Inferior parietal cortex (tissue), 1 donor: Measurements from ENCODE around the gene TCP11X2.
"Not testable (repeated sequence)": the region's sequence is repeated elsewhere in the genome, so short reads cannot be mapped to it uniquely, and the experiment has no call there.

Experiments used
- DNase-seq: peaks from one replicate; pipeline ENCODE4 v3.0.0-alpha.2; 2016; ENCODE audit errors: extremely low spot score

The TCP11X2 gene

DNA sequence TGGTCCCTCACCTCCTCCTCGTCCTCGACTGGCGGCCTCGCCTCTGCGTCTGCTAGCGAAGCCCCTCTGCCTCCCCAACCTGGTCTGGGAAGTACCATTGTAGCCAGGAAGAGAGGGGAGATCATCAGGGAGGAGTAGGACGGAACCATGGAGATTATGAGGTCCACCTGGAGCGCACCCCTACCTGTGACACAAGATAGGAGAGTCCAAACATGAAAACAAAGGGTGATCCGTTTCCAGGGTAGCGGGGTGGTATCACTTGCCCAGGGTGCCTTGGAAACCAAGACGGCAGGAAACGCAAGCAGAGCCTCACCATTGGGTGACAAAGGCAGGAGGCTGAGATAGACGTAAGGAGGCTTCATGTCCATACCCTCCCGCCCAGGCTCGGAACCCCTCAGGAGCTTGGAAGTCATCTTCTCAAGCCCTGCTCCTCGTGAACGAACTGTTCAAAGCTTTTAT lies at the start of gene TCP11X2:
TSS of gene TCP11X2 (minus strand) at position 51 of the 459 bp plus-strand sequence.
- not testable (repeated sequence) for DNase-seq

DNA sequence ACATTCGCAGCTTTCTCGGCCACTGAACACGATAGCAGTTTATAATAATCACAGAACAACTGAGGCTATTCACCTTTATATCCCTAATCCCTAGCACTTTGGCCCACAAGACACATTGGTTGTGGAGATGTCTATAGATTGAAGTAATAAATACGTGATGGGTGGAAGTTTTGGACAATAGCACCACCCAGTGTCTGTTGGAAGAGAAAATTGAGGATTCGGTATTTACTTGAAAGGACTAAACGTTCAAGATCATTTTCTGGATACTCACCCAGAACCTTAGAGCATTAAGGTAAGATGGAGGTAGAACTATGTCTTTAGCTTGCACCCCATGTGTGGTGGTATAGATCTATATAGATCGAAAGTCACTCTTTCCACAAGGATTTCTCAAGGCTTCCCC lies 45.7 kb upstream of the TCP11X2 start:
- DNase-seq: peak; percentile 23

DNA sequence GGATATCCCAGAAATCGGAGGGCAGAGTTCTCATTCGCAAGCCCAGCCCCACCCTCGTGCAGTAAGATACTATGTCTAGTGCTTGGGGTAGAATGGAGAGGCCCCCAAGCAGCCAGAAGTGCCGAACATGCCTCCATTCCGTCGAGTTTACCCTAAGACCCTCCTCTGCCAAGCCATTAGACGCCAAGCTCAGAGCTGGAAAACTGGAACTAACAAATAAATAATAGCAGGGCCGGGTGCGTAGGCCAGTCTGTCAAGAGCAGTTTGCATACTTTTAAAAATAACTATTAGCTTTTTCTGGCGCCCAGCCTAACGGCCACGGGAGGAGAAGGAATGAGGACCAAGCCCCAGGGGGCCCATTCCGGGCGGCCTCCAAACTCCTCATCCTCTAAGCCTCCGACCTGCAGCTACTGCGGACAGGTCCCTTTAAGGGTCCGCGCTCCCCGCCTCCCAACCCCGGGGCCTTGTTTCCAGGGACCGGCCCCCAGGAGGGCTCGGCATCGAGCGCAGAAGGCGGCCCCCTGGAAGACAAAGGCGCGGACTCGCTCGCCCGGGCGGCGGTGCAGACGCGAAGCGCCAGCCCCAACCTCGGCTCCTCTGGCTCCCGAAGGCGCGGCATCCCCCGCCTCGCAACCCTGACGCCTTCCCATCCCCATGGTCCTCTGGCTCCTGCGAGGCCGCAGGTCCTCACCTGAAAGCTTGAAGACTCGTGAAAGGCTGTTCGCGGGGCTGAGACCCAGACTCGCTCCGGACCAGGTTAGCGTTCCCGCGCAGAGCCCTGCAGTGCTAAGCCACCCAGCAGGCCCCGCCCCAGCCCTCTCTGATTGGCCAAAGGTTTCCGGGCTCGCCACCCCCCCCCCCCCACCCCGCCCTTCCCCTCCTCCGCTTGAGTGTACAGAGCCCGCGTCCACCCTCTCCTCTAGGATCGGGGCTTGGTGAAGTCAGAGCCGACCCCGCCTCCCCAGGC lies 44.6 kb upstream of the TCP11X2 start, which contains the start of gene TMSB15A:
TSS of gene TMSB15A (minus strand) at position 765 of the 967 bp plus-strand sequence.
- peak; percentile 9 for DNase-seq

DNA sequence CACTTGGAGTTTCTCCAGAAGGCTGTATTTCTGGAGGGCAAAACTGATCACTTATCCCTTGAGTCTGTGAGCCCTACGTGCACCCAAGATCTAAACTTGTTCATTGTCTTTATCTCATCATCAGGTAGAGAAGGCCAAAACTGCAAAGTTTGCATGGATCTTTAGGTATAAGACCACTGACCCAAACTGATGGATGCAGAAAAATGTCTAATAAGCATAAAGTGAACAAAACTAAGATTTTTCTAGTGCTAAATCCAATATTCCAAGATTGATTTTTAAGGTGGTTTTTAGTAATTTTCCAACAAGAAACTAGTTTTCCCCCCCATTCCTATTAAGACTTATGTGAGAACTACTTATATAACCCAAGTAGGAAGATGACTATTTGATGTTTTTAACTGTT lies 42.9 kb upstream of the TCP11X2 start:
- DNase-seq: no peak

DNA sequence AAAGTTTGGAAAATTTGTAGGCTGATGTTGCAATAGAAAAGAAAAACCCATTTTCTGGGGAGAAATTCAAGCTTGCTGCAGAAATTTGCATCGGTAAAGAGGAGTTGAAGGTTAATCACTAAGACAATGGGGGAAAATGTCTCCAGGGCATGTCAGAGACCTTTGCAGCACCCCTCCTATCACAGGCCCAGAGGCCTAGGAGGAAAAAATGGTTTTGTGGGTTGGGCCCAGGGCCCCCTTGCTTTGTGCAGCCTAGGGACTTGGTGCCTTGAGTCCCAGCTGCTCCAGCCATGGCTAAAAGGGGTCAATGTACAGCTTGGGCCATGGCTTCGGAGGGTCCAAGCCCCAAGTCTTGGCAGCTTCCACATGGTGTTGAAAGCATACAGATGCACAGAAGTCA lies 27.1 kb upstream of the TCP11X2 start:
- DNase-seq: no peak

DNA sequence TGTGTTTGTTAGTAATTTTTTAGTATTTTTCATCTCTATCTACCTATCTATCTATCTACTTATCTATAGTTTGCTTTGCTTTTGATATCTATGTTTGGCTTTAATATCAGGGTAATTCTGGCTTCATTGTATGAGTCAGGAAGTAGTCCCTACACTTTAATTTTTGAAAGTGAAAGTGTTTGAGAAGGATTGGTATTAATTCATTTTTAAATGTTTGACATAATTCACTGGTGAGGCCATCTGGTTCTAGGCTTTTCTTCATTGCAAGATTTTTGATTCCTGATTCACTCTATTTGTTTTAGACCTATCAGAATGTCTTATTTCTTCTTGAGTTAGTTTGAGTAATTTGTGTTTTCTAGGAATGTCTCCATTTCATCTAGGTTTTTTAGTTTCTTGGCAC lies 20.2 kb upstream of the TCP11X2 start:
- DNase-seq: no peak

DNA sequence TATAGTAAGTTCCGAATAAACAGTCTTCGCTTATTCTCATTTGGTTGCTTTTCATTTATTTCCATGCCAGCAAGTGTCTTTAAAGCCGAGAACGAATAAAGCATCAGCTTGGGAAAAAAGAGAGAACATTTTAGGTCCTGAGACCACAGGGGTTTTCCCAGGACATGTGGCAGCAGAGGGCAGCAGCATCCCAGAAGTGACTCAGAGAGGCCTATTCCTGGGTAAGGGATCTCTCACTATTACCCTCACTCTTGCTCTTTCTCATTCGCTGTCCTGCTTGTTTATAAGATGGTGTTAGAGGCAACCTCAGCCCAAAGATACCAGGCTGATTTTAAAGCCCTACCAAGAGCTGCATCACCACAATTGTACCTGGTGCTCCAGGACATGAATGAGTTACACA lies 7.2 kb upstream of the TCP11X2 start:
- not testable (repeated sequence) for DNase-seq

DNA sequence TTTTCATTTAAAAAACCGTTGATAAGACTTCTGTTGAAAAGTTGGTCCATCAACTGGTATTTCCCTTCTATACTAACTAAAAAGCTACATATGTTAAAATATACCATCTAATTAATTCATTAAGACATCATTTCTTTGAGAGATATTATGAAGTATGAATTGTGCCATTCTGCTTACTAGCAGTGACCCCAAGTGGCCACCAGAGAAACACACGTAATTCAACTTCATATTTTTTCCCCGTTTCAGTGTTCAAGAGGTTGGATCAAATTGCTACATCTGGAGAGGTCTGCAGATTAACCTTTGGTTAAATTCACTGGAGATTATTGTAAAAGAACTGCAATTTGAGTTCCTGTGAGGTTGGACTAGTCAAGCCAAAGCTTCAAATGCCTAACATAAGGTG lies 1.4 kb downstream of the TCP11X2 start:
- not testable (repeated sequence) for DNase-seq

DNA sequence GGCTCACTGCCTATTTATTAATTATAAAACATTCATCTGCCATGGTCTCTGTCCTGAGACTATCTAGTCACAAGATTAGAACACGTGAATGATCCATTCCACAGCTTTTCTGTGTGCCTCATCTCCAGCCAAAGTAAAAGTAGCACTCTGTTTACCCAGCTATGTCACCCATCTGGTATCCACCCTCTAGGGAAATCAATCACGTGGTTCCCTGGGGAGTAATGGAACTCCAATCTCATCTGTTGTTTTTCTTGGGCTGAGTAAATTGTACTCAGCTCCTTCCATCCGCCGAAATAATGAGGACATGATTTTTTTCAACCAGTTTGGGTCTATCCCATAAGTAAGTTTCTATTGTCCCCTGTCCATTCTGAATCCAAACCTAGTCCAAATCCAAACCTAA lies 13.0 kb downstream of the TCP11X2 start:
- not testable (repeated sequence) for DNase-seq

DNA sequence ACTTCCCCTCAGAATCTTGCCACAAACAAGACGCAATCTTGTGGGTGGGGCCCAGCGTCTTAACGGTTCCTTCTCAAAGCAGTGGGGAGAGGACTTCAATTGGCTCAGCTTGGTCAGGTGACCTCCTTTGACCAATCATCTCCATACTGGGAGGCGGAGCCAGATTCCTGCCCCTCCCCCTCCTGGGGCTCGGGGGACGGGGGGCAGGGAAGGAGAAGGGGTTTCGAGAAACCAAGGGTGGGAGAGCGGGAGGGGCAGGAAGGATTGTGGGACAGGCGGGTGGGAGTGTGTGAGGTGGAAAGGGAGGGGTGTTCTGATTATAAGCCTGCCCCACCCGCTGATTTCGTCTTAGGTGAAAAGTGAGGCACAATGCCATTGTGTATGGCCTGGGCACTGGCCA lies 31.7 kb downstream of the TCP11X2 start, which contains the start of gene NXF2B:
TSS of gene NXF2B (minus strand) at position 101 of the 400 bp plus-strand sequence. CDS start 59,972 bp downstream, outside the sequence.
- DNase-seq: not testable (repeated sequence)

DNA sequence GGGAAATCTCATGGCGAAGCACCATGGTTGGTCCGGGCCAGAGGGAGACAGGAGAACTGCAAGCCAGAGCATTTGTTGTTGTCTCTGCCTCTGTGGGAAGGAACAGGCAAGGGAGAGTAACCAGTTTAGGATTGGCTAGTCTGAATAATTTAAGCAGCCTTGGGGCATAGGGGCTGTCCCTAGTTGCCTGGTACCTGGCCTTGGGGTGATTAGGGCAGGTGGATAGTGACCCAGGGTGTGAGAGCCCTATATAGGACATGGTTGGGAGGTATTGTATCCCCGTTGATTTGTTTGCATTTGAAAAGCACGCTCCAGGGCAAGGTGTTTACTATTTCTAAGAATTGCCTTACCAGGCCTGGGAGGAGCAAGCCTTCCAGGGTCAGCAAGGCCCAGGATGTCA lies 57.1 kb downstream of the TCP11X2 start:
- DNase-seq: not testable (repeated sequence)
